ENCODE data around the gene CMTM3. TPM values are rescaled to one million over a fixed set of nuclear protein-coding genes. Genes with fewer than 3 reads are reported as not detected.
"Not testable (repeated sequence)": the region's sequence is repeated elsewhere in the genome, so short reads cannot be mapped to it uniquely, and the experiment has no call there.

CMTM3 gene
- total and polyA plus RNA-seq, 12 donors: 6.6 to 19.9 (median 7.9) TPM

GRCh38 chr16:66622863-66623262, 18.4 kb downstream of the CMTM3 start:
- intact Hi-C loops (cut with DNase I): no loop called here
- Histone ChIP-seq H3K4me1 (peaks cover 0 to 26% (median 18%) of the 10 kb centered on the region in 9 donors), H3K9me3 (no peaks in the 10 kb centered on the region), H3K27ac (no peak overlapping the region), H3K27me3 (no peaks in the 10 kb centered on the region), H3K4me3 (no peak overlapping the region), H3K36me3 (peaks cover 0 to 25% (median 0%) of the 10 kb centered on the region in 9 donors)
- no peak for DNase-seq
- ATAC-seq: no peak
- WGBS, 2 donors: 63 to 68% methylated on average over 3 of the region's 3 CpGs
- no peak for TF ChIP-seq CTCF (IDR thresholded peaks at IDR 0.05)

DNA sequence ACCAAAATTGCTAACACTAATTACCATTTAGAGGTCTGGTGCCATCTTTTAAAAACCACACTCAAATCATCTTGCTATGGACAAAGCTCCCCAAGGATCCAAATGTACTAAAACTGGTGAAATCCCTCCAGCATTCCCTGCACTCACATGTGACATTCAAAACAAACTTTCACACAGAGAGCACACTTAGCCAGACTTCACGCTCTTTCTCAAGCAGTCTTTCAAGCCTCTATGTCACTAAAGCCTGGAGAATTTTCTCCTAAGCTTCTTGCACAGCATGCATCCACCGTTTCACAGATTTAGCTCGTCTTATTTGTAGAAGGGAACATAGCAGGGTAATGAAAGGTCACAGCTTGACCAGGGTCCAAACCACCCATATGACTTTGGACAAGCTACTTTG, 19.3 kb downstream of the CMTM3 start:
- ATAC-seq (no peak), DNase-seq (no peak)
- H3K36me3 ChIP-seq: peaks cover 0 to 25% (median 0%) of the 10 kb centered on the region in 9 donors
- no peaks in the 10 kb centered on the region for H3K27me3 ChIP-seq
- WGBS, 2 donors: 88 to 92% methylated on average over 3 of the region's 3 CpGs
- TF ChIP-seq CTCF (IDR thresholded peaks at IDR 0.05): no peak
- no peak overlapping the region for H3K27ac ChIP-seq
- intact Hi-C loops (cut with DNase I): no loop called here
- H3K4me1 ChIP-seq: peaks cover 0 to 19% (median 9%) of the 10 kb centered on the region in 9 donors
- no peaks in the 10 kb centered on the region for H3K9me3 ChIP-seq
- H3K4me3 ChIP-seq: no peak overlapping the region

- H3K27me3 ChIP-seq; H3K4me1 ChIP-seq; H3K27ac ChIP-seq; H3K4me3 ChIP-seq; intact Hi-C loops (cut with DNase I); DNase-seq; H3K9me3 ChIP-seq; ATAC-seq; H3K36me3 ChIP-seq: not testable (repeated sequence)
- WGBS, 2 donors: 89% methylated on average over 17 of the region's 17 CpGs
Measured at GRCh38 chr16:66627611-66628378, 23.3 kb downstream of the CMTM3 start.

- intact Hi-C loops (cut with DNase I): no loop called here
- WGBS, 2 donors: 92 to 94% methylated on average over 5 of the region's 5 CpGs
- ATAC-seq (no peak), DNase-seq (no peak)
- Histone ChIP-seq H3K36me3 (peaks cover 0 to 9% (median 0%) of the 10 kb centered on the region in 9 donors), H3K4me1 (no peaks in the 10 kb centered on the region), H3K9me3 (no peaks in the 10 kb centered on the region), H3K27me3 (no peaks in the 10 kb centered on the region), H3K4me3 (no peak overlapping the region), H3K27ac (no peak overlapping the region)
- TF ChIP-seq CTCF (IDR thresholded peaks at IDR 0.05): no peak
Measured at GRCh38 chr16:66629856-66630255, 25.4 kb downstream of the CMTM3 start.

- H3K27ac ChIP-seq; H3K4me1 ChIP-seq; intact Hi-C loops (cut with DNase I); H3K27me3 ChIP-seq; H3K4me3 ChIP-seq; DNase-seq; H3K36me3 ChIP-seq; H3K9me3 ChIP-seq; ATAC-seq: not testable (repeated sequence)
- 95 to 96% methylated on average over 15 to 30 of the region's 49 CpGs for WGBS, 2 donors
Measured at GRCh38 chr16:66630561-66631260, 26.2 kb downstream of the CMTM3 start.

- H3K9me3 ChIP-seq; DNase-seq; intact Hi-C loops (cut with DNase I); H3K4me1 ChIP-seq; H3K36me3 ChIP-seq; ATAC-seq; H3K4me3 ChIP-seq; H3K27me3 ChIP-seq; H3K27ac ChIP-seq: not testable (repeated sequence)
- 95 to 98% methylated on average over 3 of the region's 4 CpGs for WGBS, 2 donors
Measured at GRCh38 chr16:66631558-66631957, 27.1 kb downstream of the CMTM3 start.
